HK-2 (cell line): ENCODE data around the gene NLRP9.
A peak's percentile ranks its signal among the peaks of the same experiment; 100 is the strongest.

Source experiments
- DNase-seq: peaks from one replicate; pipeline ENCODE4 v3.0.0-alpha.2; 2018; ENCODE audit not compliant: unreplicated experiment

Gene NLRP9

DNA sequence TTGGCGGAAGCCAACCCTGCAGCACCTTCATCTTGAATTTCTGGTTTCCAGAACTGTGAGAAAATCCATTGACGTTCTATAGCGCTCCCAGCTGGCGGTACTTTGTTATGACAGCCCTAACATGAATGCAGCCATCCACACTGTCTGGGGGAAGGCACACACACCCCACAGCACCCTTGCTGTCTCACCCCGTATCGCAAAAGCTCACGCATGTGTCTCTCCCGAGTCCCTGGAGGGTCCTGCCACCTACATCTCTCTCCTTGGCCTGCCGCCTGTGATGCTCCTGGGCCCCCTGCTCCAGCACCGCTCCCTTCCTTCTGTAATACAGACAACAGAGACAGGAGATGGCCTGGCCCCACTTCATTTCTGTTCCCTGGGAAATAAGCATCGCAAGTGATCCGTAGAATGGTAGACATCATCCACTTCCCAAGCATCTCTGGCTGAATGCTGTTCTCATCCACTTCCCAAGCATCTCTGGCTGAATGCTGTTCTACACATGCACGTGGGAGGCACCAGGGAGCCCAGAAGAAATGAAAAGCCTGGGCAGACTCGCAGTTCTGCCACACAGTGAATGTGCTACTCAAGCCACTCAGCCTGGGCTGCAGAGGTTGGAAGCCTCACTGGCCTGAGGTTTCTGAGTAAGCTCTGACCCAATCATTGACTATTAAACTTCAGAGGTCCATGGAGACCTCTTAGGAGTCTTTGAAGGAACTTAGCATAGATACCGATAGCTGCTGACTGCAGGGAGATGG is 33.5 kb downstream of the NLRP9 start:
- no peak for DNase-seq

DNA sequence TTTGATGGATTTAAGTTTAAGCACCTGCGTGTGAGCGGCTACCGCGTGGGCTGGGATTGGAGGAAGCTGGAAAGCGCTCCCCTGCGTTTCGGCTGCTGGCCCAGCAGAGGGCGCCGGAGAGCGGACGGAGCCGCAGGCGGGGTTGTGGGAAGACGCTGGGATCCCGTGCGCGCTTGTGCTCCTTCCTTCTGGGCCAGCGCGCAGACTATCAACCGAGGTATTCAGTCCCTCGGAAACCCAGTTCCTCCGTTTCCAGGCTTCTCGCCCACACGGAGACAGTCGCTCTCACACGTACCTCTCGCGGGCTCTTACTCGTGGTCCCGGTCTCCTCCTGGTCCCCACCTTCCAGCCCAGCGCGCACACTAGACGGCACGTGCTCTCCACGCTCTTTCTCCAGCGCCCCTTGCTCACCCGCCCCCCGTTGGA is 34.4 kb downstream of the NLRP9 start:
- no peak for DNase-seq

GRCh38 chr19:55702131-55702627 is 36.0 kb downstream of the NLRP9 start:
- no peak for DNase-seq

GRCh38 chr19:55700813-55701212 is 37.4 kb downstream of the NLRP9 start:
- DNase-seq: no peak

- DNase-seq: no peak
Observed at GRCh38 chr19:55699221-55699620, 39.0 kb downstream of the NLRP9 start.

DNA sequence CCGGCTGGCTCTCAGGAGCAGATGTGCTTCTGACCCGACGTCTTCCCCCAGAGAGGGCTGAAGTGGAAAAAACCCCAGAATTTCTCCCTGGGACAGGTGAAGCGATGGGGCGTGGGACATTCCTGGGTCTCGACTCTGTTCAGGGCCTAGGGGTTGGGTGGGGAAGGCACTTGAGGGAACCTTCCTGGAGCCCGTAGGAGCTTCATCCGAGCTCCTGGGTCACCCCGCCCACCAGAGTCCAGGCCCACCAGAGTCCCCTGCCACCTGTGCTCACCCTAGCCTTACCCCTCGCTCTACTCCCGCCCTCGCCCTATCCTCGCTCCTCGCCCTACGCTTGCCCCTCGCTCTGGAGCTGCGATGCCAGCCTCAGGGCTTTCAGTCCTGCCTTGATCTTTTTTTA is 39.9 kb downstream of the NLRP9 start:
- DNase-seq: no peak

DNA sequence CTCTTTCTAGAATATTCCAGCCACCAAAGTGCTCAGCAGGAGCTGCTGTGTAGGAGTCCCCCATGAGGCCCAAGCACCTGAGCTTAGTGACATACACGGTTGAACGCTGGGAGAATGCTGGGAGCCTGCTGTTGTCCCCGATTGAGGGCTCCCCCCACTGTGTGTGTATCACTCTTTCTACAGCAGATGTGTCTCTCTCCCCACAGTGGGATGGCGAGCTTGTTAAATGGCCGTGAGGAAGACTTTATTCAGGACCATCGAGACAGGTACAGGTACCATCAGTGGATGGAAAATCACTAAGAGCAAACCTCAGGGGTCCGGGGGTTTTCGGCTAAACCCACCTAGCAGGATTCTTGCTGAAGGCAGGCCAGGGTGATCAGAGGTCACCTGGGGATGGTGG is 40.5 kb downstream of the NLRP9 start:
- DNase-seq: no peak

DNA sequence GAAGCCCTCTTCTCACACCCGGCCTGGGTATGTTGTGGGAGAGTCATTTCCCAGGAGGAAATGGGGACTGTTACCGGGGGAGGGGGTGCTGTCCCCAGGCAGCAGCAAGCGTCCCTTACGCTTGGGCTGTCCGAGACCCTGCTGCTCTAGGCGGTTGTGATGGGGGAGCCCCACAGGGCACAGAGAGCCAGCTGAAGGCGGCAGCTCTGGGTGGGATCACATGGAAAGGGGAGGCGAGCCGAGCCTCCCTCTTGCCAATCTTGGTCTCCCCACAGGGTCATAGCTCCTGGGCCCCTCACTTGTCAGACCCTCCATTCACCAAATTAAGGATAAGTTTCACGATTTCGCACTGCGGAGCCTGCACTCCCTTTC is 41.1 kb downstream of the NLRP9 start:
- no peak for DNase-seq

DNA sequence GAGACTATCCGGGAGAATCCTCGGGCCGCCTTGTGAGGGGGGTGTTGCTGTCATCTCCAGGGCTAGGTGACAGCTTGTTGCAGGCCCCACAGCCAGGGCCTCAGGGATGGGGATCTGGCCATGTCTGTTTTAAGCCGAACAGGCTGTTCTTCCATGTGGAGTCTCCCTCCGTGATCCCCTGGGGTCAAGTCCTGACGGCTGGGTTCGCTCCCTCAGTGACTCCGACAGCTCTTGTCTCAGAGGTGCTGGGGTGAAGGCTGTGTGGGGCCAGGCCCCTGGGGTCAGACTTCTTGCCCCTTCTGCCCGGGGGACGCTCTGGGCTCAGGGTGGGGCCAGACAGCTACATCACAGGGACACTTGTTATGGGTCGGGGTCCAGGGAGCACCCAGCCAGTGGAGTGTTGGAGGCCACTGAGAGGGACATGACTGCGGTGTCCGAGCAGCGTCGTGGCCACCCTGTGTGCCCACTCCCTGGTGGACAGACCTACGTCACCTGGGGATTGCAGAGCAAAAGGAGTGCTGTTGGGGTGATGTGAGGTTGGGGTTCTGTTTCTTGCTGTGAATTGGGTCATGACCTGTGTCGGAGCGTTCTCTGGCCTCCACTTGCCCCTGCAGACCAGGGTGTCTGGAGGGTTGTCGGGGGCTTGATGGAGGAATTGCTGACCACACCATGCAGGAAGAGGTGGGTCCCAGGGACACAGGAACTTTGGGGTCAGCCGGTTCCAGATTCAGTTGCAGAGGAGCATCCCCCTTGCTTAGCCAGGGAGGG is 41.7 kb downstream of the NLRP9 start:
- no peak for DNase-seq

GRCh38 chr19:55695511-55696290 is 42.5 kb downstream of the NLRP9 start:
- DNase-seq: no peak

GRCh38 chr19:55694656-55695491 is 43.3 kb downstream of the NLRP9 start:
- DNase-seq: no peak

GRCh38 chr19:55694241-55694655 is 44.0 kb downstream of the NLRP9 start:
- DNase-seq: no peak

DNA sequence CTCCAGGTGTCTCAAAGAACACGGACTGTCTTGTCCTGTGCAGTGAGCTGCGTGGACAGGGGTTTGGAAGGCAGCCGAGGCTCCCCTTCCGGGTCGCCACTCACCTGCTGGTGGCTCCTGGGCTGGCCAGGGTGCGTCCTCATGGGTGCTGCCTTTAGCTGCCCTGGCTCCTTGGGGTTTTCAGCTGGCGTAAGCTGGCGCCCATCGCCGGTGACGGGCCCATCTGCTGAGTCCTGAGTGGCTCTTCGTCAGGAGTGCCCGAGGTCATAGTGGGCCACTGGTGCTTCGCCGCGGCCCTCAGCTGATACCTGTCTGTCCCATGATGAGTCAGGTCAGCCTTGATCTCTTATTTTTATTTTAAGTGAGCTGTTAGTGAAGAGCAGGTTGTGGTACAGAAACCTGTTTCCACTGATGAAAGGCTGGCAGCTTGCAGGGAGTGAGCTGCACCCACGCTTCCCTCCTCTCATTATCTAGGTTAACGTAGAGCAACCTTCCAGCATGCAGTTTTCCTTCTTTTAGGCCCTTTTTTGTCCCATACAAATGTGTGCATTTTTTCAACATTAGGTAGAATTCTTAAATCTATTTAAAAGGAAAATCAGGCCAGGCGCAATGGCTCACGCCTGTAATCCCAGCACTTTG is 44.7 kb downstream of the NLRP9 start:
- DNase-seq: no peak

DNA sequence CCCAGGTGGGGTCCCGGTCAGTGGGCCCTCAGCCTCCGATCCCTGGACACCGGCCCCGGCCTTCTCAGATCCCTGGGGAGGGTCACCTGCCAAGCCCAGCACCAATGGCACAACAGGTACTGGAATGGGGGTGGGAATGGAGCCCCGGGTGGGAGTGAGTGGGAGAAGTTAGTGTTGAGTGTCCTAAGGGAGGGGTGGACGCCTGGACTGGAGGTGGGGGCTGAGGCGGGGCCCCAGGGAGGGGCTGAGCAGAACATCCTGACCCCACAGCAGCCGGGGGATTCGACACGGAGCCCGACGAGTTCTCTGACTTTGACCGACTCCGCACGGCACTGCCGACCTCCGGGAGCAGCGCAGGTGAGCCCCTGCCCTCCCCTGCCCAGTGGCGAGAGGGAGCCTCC is 45.5 kb downstream of the NLRP9 start:
- DNase-seq: no peak

GRCh38 chr19:55691561-55692481 is 46.4 kb downstream of the NLRP9 start:
- no peak for DNase-seq

DNA sequence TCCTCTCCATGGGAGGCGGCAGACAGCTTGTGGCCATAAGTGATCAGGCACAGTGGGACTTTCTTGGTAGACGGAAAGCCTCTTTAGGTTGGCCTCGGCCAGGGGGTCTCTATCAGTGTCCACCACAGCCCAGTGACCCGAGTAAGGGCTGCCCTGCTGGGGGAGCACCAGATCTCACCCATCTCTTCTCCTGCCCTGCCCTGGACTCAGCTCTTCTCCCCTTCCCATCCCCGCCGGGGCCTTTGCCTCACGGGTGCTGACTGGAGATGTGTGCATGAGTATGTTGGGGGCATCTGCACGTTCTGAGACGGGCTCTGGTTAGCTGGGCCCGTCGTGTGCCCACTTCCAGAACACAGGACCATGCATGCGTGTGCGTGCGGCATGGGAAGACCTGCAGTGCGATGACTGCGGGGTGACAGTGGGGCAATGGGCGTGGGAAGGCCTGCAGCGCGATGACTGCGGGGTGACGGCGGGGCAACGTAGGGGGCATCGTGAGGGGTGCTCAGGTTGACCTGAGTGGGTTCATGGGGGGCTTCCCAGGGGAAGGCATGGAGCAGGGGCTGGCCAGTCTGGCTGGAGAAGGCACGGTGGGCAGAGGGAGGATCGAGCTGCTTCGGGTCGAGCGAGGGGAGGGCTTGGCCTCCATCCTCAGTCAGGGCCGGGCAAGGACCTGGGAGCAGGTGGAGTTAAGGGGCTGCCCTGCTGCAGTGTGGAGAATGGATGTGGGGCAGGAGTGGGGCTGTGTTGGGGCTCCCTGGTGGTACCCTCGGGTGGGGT is 47.2 kb downstream of the NLRP9 start:
- no peak for DNase-seq

DNA sequence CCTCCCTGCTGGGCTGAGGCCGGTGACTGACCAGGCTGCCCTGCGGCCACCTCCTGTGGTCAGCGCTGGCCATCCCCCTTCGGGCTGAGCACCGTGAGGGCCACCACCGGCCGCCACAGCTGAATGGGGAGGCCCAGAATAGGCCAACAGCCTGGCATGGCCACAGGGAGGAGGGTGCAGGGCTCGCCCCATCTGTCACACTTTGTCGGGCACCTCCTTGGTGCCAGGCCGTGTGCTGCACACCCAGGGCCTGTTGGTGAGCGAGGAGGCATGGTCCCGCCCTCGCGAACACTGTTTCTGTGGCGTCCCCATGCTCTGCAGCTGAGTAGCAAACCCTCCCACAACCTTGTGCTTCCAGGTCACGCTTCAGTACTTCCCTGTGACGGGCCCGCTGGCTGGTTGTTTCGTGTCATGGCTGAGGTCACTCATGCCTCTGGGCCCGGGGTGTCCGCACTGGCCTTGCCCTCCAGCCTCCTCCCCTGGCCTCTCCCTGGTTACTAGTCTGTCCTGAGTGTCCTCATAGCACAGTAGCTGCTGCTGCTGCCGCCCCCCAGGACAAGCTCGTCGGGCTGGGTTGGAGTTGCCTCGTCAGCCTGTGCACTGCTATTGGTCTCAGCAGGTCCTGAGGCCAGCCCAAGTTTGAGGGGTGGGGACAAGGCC is 48.0 kb downstream of the NLRP9 start:
- peak; percentile 59 for DNase-seq

- DNase-seq: no peak
Observed at GRCh38 chr19:55689411-55690108, 48.6 kb downstream of the NLRP9 start.
